ENCODE data around the gene PRPF6.
"Not testable (repeated sequence)": the region's sequence is repeated elsewhere in the genome, so short reads cannot be mapped to it uniquely, and the experiment has no call there.

The PRPF6 gene

GRCh38 chr20:63963784-63964301 is 17.1 kb upstream of the PRPF6 start:
- ATAC-seq, result no peak
- peaks cover 8% of the 10 kb centered on the region for H3K4me1 Mint-ChIP-seq
- no peaks in the 10 kb centered on the region for H3K27me3 Mint-ChIP-seq
- H3K36me3 Mint-ChIP-seq, result peaks cover 46% of the 10 kb centered on the region
- H3K9me3 Mint-ChIP-seq, result peaks cover 5% of the 10 kb centered on the region
- H3K27ac Mint-ChIP-seq, result no peak overlapping the region
- no peak overlapping the region for H3K4me3 Mint-ChIP-seq

- H3K4me3 Mint-ChIP-seq, result no peak overlapping the region
- no peak overlapping the region for H3K27ac Mint-ChIP-seq
- peaks cover 9% of the 10 kb centered on the region for H3K4me1 Mint-ChIP-seq
- peaks cover 41% of the 10 kb centered on the region for H3K36me3 Mint-ChIP-seq
- no peak for ATAC-seq
- H3K9me3 Mint-ChIP-seq, result peaks cover 5% of the 10 kb centered on the region
- H3K27me3 Mint-ChIP-seq, result no peaks in the 10 kb centered on the region
These were observed 16.5 kb upstream of the PRPF6 start for GRCh38 chr20:63964412-63964811.

GRCh38 chr20:63966172-63966943 is 14.6 kb upstream of the PRPF6 start:
- H3K4me1 Mint-ChIP-seq, result peaks cover 22% of the 10 kb centered on the region
- no peaks in the 10 kb centered on the region for H3K27me3 Mint-ChIP-seq
- H3K9me3 Mint-ChIP-seq, result peaks cover 5% of the 10 kb centered on the region
- no peak overlapping the region for H3K27ac Mint-ChIP-seq
- no peak for ATAC-seq
- H3K36me3 Mint-ChIP-seq, result peaks cover 38% of the 10 kb centered on the region
- no peak overlapping the region for H3K4me3 Mint-ChIP-seq

- Mint-ChIP-seq H3K9me3 (peaks cover 5% of the 10 kb centered on the region), H3K36me3 (peaks cover 32% of the 10 kb centered on the region), H3K27ac (no peak overlapping the region), H3K27me3 (no peaks in the 10 kb centered on the region), H3K4me1 (peaks cover 22% of the 10 kb centered on the region), H3K4me3 (no peak overlapping the region)
- no peak for ATAC-seq
These were observed 14.0 kb upstream of the PRPF6 start for GRCh38 chr20:63966944-63967322.

GRCh38 chr20:63967330-63968135 is 13.4 kb upstream of the PRPF6 start:
- H3K27ac Mint-ChIP-seq, result peak overlapping the region; percentile 77
- no peak for ATAC-seq
- peaks cover 26% of the 10 kb centered on the region for H3K36me3 Mint-ChIP-seq
- H3K27me3 Mint-ChIP-seq, result no peaks in the 10 kb centered on the region
- H3K4me1 Mint-ChIP-seq, result peaks cover 22% of the 10 kb centered on the region
- H3K9me3 Mint-ChIP-seq, result peaks cover 5% of the 10 kb centered on the region
- H3K4me3 Mint-ChIP-seq, result no peak overlapping the region

GRCh38 chr20:63968136-63968927 is 12.6 kb upstream of the PRPF6 start:
- ATAC-seq, result no peak

GRCh38 chr20:63968928-63969760 is 11.8 kb upstream of the PRPF6 start:
- H3K36me3 Mint-ChIP-seq, result peaks cover 17% of the 10 kb centered on the region
- peaks cover 31% of the 10 kb centered on the region for H3K4me1 Mint-ChIP-seq
- H3K4me3 Mint-ChIP-seq, result peak overlapping the region; percentile 83
- peak; percentile 48 for ATAC-seq
- peak overlapping the region; percentile 77 for H3K27ac Mint-ChIP-seq
- H3K9me3 Mint-ChIP-seq, result peaks cover 5% of the 10 kb centered on the region
- no peaks in the 10 kb centered on the region for H3K27me3 Mint-ChIP-seq

More at GRCh38 chr20:63968136-63968927, 12.6 kb upstream of the PRPF6 start:
- peaks cover 20% of the 10 kb centered on the region for H3K36me3 Mint-ChIP-seq
- H3K9me3 Mint-ChIP-seq, result peaks cover 5% of the 10 kb centered on the region
- peak overlapping the region; percentile 77 for H3K27ac Mint-ChIP-seq
- peaks cover 23% of the 10 kb centered on the region for H3K4me1 Mint-ChIP-seq
- H3K4me3 Mint-ChIP-seq, result peak overlapping the region; percentile 83
- H3K27me3 Mint-ChIP-seq, result no peaks in the 10 kb centered on the region

- H3K27ac Mint-ChIP-seq, result peak within 1 kb of the TSS; percentile 77
- peaks cover 5% of the 10 kb centered on the region for H3K9me3 Mint-ChIP-seq
These were observed 10.9 kb upstream of the PRPF6 start, which contains the start of gene ZNF512B for GRCh38 chr20:63969838-63970713. Gene ZNF512B (minus strand): TSS chr20:63969930. CDS start chr20:63967950, 1,980 bp downstream.

GRCh38 chr20:63970714-63971431 is 10.1 kb upstream of the PRPF6 start:
- peak overlapping the region; percentile 75 for H3K4me3 Mint-ChIP-seq

More at GRCh38 chr20:63969838-63970713, 10.9 kb upstream of the PRPF6 start, which contains the start of gene ZNF512B:
- Mint-ChIP-seq H3K4me3 (peak within 1 kb of the TSS; percentile 83), H3K27me3 (no peaks in the 10 kb centered on the region), H3K4me1 (peaks cover 33% of the 10 kb centered on the region), H3K36me3 (peaks cover 19% of the 10 kb centered on the region)
- ATAC-seq, result peak; percentile 46

GRCh38 chr20:63971960-63972311 is 9.0 kb upstream of the PRPF6 start:
- not testable (repeated sequence) for H3K4me3 Mint-ChIP-seq, H3K9me3 Mint-ChIP-seq, ATAC-seq, H3K27ac Mint-ChIP-seq, H3K27me3 Mint-ChIP-seq
- Mint-ChIP-seq H3K4me1 (peaks cover 36% of the 10 kb centered on the region), H3K36me3 (peaks cover 25% of the 10 kb centered on the region)

More at GRCh38 chr20:63970714-63971431, 10.1 kb upstream of the PRPF6 start:
- H3K9me3 Mint-ChIP-seq, result peaks cover 3% of the 10 kb centered on the region
- H3K4me1 Mint-ChIP-seq, result peaks cover 33% of the 10 kb centered on the region
- H3K36me3 Mint-ChIP-seq, result peaks cover 18% of the 10 kb centered on the region
- no peak for ATAC-seq
- peak overlapping the region; percentile 63 for H3K27ac Mint-ChIP-seq
- H3K27me3 Mint-ChIP-seq, result no peaks in the 10 kb centered on the region

- no peak for ATAC-seq
- H3K36me3 Mint-ChIP-seq, result peaks cover 27% of the 10 kb centered on the region
- H3K27me3 Mint-ChIP-seq, result no peaks in the 10 kb centered on the region
- no peaks in the 10 kb centered on the region for H3K9me3 Mint-ChIP-seq
- no peak overlapping the region for H3K4me3 Mint-ChIP-seq
- H3K27ac Mint-ChIP-seq, result no peak overlapping the region
- peaks cover 42% of the 10 kb centered on the region for H3K4me1 Mint-ChIP-seq
These were observed 8.4 kb upstream of the PRPF6 start for GRCh38 chr20:63972312-63973159.

- H3K27me3 Mint-ChIP-seq, result no peaks in the 10 kb centered on the region
- H3K27ac Mint-ChIP-seq, result no peak overlapping the region
- no peak for ATAC-seq
- H3K36me3 Mint-ChIP-seq, result peaks cover 27% of the 10 kb centered on the region
- H3K4me1 Mint-ChIP-seq, result peaks cover 48% of the 10 kb centered on the region
- H3K4me3 Mint-ChIP-seq, result no peak overlapping the region
- no peaks in the 10 kb centered on the region for H3K9me3 Mint-ChIP-seq
These were observed 7.8 kb upstream of the PRPF6 start for GRCh38 chr20:63973160-63973479.

Data from stimulated activated memory B cell treated with anti-CD40 and anti-IgM and Interleukin-4, amounts not matched to agents 10 μg/mL and 1 μg/mL and 100 μg/mL, for 72 hours (primary cell).